ENCODE measurements around the gene MCRIP1. TPM values are rescaled to one million over a fixed set of nuclear protein-coding genes. Genes with fewer than 3 reads are reported as not detected.

Gene MCRIP1
- total RNA-seq, 2 donors from 2014 or later, result 164 to 183 TPM

- peaks cover under 1% of the 10 kb centered on the region for H3K4me1 ChIP-seq (ENCODE audit: control insufficient read depth, insufficient read depth, low read length)
- H3K9me3 ChIP-seq (ENCODE audit: control insufficient read depth, low read length), result no peaks in the 10 kb centered on the region
- H3K36me3 ChIP-seq (ENCODE audit: control insufficient read depth, insufficient read depth, low read length), result peaks cover 51% of the 10 kb centered on the region
- Mint-ChIP-seq H3K4me1 (peaks cover 9% of the 10 kb centered on the region), H3K4me3 (no peak overlapping the region), H3K9me3 (no peaks in the 10 kb centered on the region), H3K27ac (no peak overlapping the region), H3K36me3 (ENCODE audit: low read depth) (peaks cover 28% of the 10 kb centered on the region), H3K27me3 (ENCODE audit: insufficient read depth) (no peaks in the 10 kb centered on the region)
- 90 to 94% methylated on average over 6 to 9 of the region's 9 CpGs for WGBS, 2 experiments (ENCODE audit: insufficient coverage in 1 of 2, insufficient read length in 1 of 2)
- peak; percentile 83 for DNase-seq
- TF ChIP-seq CTCF (conservative IDR thresholded peaks at IDR 0.05), result peak; percentile 53
- H3K4me3 ChIP-seq (ENCODE audit: low read length), result no peak overlapping the region
- H3K27me3 ChIP-seq (ENCODE audit: control insufficient read depth, insufficient read depth, low read length, poor library complexity, severe bottlenecking), result no peaks in the 10 kb centered on the region
- H3K27ac ChIP-seq (ENCODE audit: low read depth, low read length), result no peak overlapping the region
- no peak overlapping the region for H3K9ac ChIP-seq (ENCODE audit: extremely low read depth, low read length, poor library complexity, severe bottlenecking)
Observed at GRCh38 chr17:81863833-81864768, 31.0 kb upstream of the MCRIP1 start.

GRCh38 chr17:81863123-81863675 lies 30.1 kb upstream of the MCRIP1 start:
- H3K4me3 Mint-ChIP-seq, result peak overlapping the region; percentile 39
- Histone ChIP-seq H3K4me1 (ENCODE audit: control insufficient read depth, insufficient read depth, low read length) (peaks cover 8% of the 10 kb centered on the region), H3K4me3 (ENCODE audit: low read length) (peak overlapping the region; percentile 32), H3K27me3 (ENCODE audit: control insufficient read depth, insufficient read depth, low read length, poor library complexity, severe bottlenecking) (no peaks in the 10 kb centered on the region), H3K9ac (ENCODE audit: extremely low read depth, low read length, poor library complexity, severe bottlenecking) (no peak overlapping the region), H3K27ac (ENCODE audit: low read depth, low read length) (no peak overlapping the region), H3K9me3 (ENCODE audit: control insufficient read depth, low read length) (no peaks in the 10 kb centered on the region), H3K36me3 (ENCODE audit: control insufficient read depth, insufficient read depth, low read length) (peaks cover 54% of the 10 kb centered on the region)
- DNase-seq, result no peak
- no peak for TF ChIP-seq CTCF (conservative IDR thresholded peaks at IDR 0.05)
- peak overlapping the region; percentile 56 for H3K27ac Mint-ChIP-seq
- peaks cover 9% of the 10 kb centered on the region for H3K4me1 Mint-ChIP-seq
- no peaks in the 10 kb centered on the region for H3K9me3 Mint-ChIP-seq
- no peaks in the 10 kb centered on the region for H3K27me3 Mint-ChIP-seq (ENCODE audit: insufficient read depth)
- peaks cover 36% of the 10 kb centered on the region for H3K36me3 Mint-ChIP-seq (ENCODE audit: low read depth)
- WGBS, 2 experiments (ENCODE audit: insufficient coverage in 1 of 2, insufficient read length in 1 of 2), result 89 to 95% methylated on average over 3 to 6 of the region's 6 CpGs

- Histone ChIP-seq H3K9me3 (ENCODE audit: control insufficient read depth, low read length) (no peaks in the 10 kb centered on the region), H3K27me3 (ENCODE audit: control insufficient read depth, insufficient read depth, low read length, poor library complexity, severe bottlenecking) (no peaks in the 10 kb centered on the region), H3K27ac (ENCODE audit: low read depth, low read length) (peak overlapping the region; percentile 69), H3K9ac (ENCODE audit: extremely low read depth, low read length, poor library complexity, severe bottlenecking) (peak overlapping the region; percentile 95), H3K4me1 (ENCODE audit: control insufficient read depth, insufficient read depth, low read length) (peaks cover 8% of the 10 kb centered on the region), H3K36me3 (ENCODE audit: control insufficient read depth, insufficient read depth, low read length) (peaks cover 65% of the 10 kb centered on the region), H3K4me3 (ENCODE audit: low read length) (peak overlapping the region; percentile 91)
- DNase-seq, result peak; percentile 100
- Mint-ChIP-seq H3K27ac (peak overlapping the region; percentile 97), H3K4me3 (peak overlapping the region; percentile 77), H3K4me1 (peaks cover 9% of the 10 kb centered on the region), H3K27me3 (ENCODE audit: insufficient read depth) (no peaks in the 10 kb centered on the region), H3K36me3 (ENCODE audit: low read depth) (peaks cover 48% of the 10 kb centered on the region), H3K9me3 (no peaks in the 10 kb centered on the region)
- WGBS, 2 experiments (ENCODE audit: insufficient coverage in 1 of 2, insufficient read length in 1 of 2), result 0% methylated on average over 40 to 74 of the region's 74 CpGs
- no peak for TF ChIP-seq CTCF (conservative IDR thresholded peaks at IDR 0.05)
Observed at GRCh38 chr17:81860756-81861568, 27.9 kb upstream of the MCRIP1 start.

Measured in endodermal cell (in vitro differentiated cells).